ENCODE results near the gene HOTAIR. TPM values are rescaled to one million over a fixed set of nuclear protein-coding genes. Genes with fewer than 3 reads are reported as not detected.

The HOTAIR gene
- total RNA-seq, 1 donor from 2014 or later: not detected

GRCh38 chr12:53978477-53979356, 4.0 kb upstream of the HOTAIR start:
- Histone ChIP-seq H3K4me3 (no peak overlapping the region), H3K36me3 (no peaks in the 10 kb centered on the region), H3K27ac (no peak overlapping the region), H3K9me3 (ENCODE audit: low read depth) (no peaks in the 10 kb centered on the region), H4K20me1 (ENCODE audit: low read depth) (peaks cover 76% of the 10 kb centered on the region), H3F3A (ENCODE audit: low read depth) (no peaks in the 10 kb centered on the region), H3K4me1 (no peaks in the 10 kb centered on the region), H3K4me2 (no peak overlapping the region), H3K9ac (no peak overlapping the region), H3K27me3 (peaks cover 100% of the 10 kb centered on the region), H3K79me2 (ENCODE audit: low read depth) (no peaks in the 10 kb centered on the region), H2AFZ (replicated peaks) (no peak overlapping the region)
- H3K27ac Mint-ChIP-seq: no peak overlapping the region
- H3K4me3 Mint-ChIP-seq: no peak overlapping the region
- H3K27me3 Mint-ChIP-seq (ENCODE audit: insufficient read depth, low read depth): peaks cover 95% of the 10 kb centered on the region
- TF ChIP-seq EZH2 (IDR thresholded peaks at IDR 0.05) (peak; percentile 10), EZH2phosphoT487 (IDR thresholded peaks at IDR 0.05) (peak; percentile 50), CTCF (IDR thresholded peaks at IDR 0.05) (no peak)
- no peaks in the 10 kb centered on the region for H3K36me3 Mint-ChIP-seq
- H3K9me3 Mint-ChIP-seq: peaks cover 3% of the 10 kb centered on the region
- no peaks in the 10 kb centered on the region for H3K4me1 Mint-ChIP-seq
- no peak for DNase-seq (ENCODE audit: low spot score)

- no peak overlapping the region for H3K4me3 ChIP-seq
- Mint-ChIP-seq H3K4me3 (no peak overlapping the region), H3K36me3 (no peaks in the 10 kb centered on the region), H3K27ac (no peak overlapping the region), H3K9me3 (peaks cover 5% of the 10 kb centered on the region), H3K27me3 (ENCODE audit: insufficient read depth, low read depth) (peaks cover 92% of the 10 kb centered on the region), H3K4me1 (no peaks in the 10 kb centered on the region)
- no peak overlapping the region for H3K4me2 ChIP-seq
- no peaks in the 10 kb centered on the region for H3K4me1 ChIP-seq
- no peaks in the 10 kb centered on the region for H3F3A ChIP-seq (ENCODE audit: low read depth)
- no peaks in the 10 kb centered on the region for H3K9me3 ChIP-seq (ENCODE audit: low read depth)
- no peak for TF ChIP-seq CTCF (IDR thresholded peaks at IDR 0.05)
- TF ChIP-seq EZH2phosphoT487 (IDR thresholded peaks at IDR 0.05): no peak
- peak; percentile 18 for TF ChIP-seq EZH2 (IDR thresholded peaks at IDR 0.05)
- no peak overlapping the region for H3K27ac ChIP-seq
- no peak overlapping the region for H2AFZ ChIP-seq (replicated peaks)
- DNase-seq (ENCODE audit: low spot score): no peak
- no peaks in the 10 kb centered on the region for H3K79me2 ChIP-seq (ENCODE audit: low read depth)
- no peaks in the 10 kb centered on the region for H3K36me3 ChIP-seq
- peaks cover 100% of the 10 kb centered on the region for H3K27me3 ChIP-seq
- H4K20me1 ChIP-seq (ENCODE audit: low read depth): peaks cover 75% of the 10 kb centered on the region
- H3K9ac ChIP-seq: no peak overlapping the region
These were observed 3.1 kb upstream of the HOTAIR start for GRCh38 chr12:53977596-53978445.

- H4K20me1 ChIP-seq (ENCODE audit: low read depth): peaks cover 75% of the 10 kb centered on the region
- peaks cover 92% of the 10 kb centered on the region for H3K27me3 Mint-ChIP-seq (ENCODE audit: insufficient read depth, low read depth)
- H3K27me3 ChIP-seq: peaks cover 100% of the 10 kb centered on the region
- DNase-seq (ENCODE audit: low spot score): no peak
- H3K9me3 Mint-ChIP-seq: peaks cover 5% of the 10 kb centered on the region
- no peaks in the 10 kb centered on the region for H3K36me3 ChIP-seq
- TF ChIP-seq EZH2phosphoT487 (IDR thresholded peaks at IDR 0.05): peak; percentile 52
- TF ChIP-seq CTCF (IDR thresholded peaks at IDR 0.05): no peak
- peak; percentile 58 for TF ChIP-seq EZH2 (IDR thresholded peaks at IDR 0.05)
- no peaks in the 10 kb centered on the region for H3K4me1 Mint-ChIP-seq
- no peak overlapping the region for H3K27ac ChIP-seq
- H3K9ac ChIP-seq: no peak overlapping the region
- no peak overlapping the region for H3K4me3 ChIP-seq
- H3K9me3 ChIP-seq (ENCODE audit: low read depth): no peaks in the 10 kb centered on the region
- H2AFZ ChIP-seq (replicated peaks): no peak overlapping the region
- no peaks in the 10 kb centered on the region for H3K4me1 ChIP-seq
- no peak overlapping the region for H3K27ac Mint-ChIP-seq
- H3K4me2 ChIP-seq: no peak overlapping the region
- no peaks in the 10 kb centered on the region for H3F3A ChIP-seq (ENCODE audit: low read depth)
- no peaks in the 10 kb centered on the region for H3K79me2 ChIP-seq (ENCODE audit: low read depth)
- no peaks in the 10 kb centered on the region for H3K36me3 Mint-ChIP-seq
- H3K4me3 Mint-ChIP-seq: no peak overlapping the region
These were observed 2.3 kb upstream of the HOTAIR start for GRCh38 chr12:53976823-53977595.

All from neural progenitor cell (in vitro differentiated cells).